Spleen (tissue), 11 donors: ENCODE results near the gene NKX1-1. TPM values are rescaled to one million over a fixed set of nuclear protein-coding genes. Genes with fewer than 3 reads are reported as not detected.
A peak's percentile ranks its signal among the peaks of the same experiment; 100 is the strongest.

ENCODE experiments used
- DNase-seq: peaks from one replicate; pipeline ENCODE4 v3.0.0-alpha.2; 2020
- H3K27ac ChIP-seq, 8 donors: fragments of 200-600 bp; sonication (generic) in 7 of 8; 1 replicate in 4 of 8; 2 replicates in 4 of 8; pipeline versions ENCODE4 v1.5.0 to v1.8.0; 2016 to 2021; ENCODE audit warnings: inconsistent platforms in 4 of 8, mild to moderate bottlenecking in 4 of 8, moderate library complexity in 1 of 8
- H3K27me3 ChIP-seq, 7 donors: fragments of 200-600 bp; sonication (generic) in 6 of 7; replicated peaks in 1 of 7; 1 replicate in 4 of 7; 2 replicates in 3 of 7; pipeline versions ENCODE4 v1.5.0 to v1.8.0; 2016 to 2021; ENCODE audit warnings: inconsistent platforms in 3 of 7, mild to moderate bottlenecking in 1 of 7
- H3K36me3 ChIP-seq, 6 donors: fragments of 200-600 bp; sonication (generic) in 5 of 6; 1 replicate in 4 of 6; 2 replicates in 2 of 6; pipeline versions ENCODE4 v1.5.0 to v1.8.0; 2016 to 2021; ENCODE audit warnings: inconsistent platforms in 2 of 6
- H3K4me1 ChIP-seq, 6 donors: fragments of 200-600 bp; sonication (generic) in 5 of 6; 1 replicate in 3 of 6; 2 replicates in 3 of 6; pipeline versions ENCODE4 v1.5.0 to v1.8.0; 2016 to 2021; ENCODE audit warnings: inconsistent platforms in 3 of 6
- H3K4me3 ChIP-seq, 8 donors: fragments of 200-600 bp; sonication (generic) in 7 of 8; 1 replicate in 4 of 8; 2 replicates in 4 of 8; pipeline versions ENCODE4 v1.5.0 to v1.8.0; 2016 to 2021; ENCODE audit warnings: inconsistent platforms in 4 of 8, mild to moderate bottlenecking in 4 of 8, moderate library complexity in 2 of 8
- H3K9me3 ChIP-seq, 8 donors: fragments of 200-600 bp; sonication (generic) in 7 of 8; 1 replicate in 4 of 8; 2 replicates in 4 of 8; pipeline versions ENCODE4 v1.5.0 to v1.8.0; 2016 to 2021; ENCODE audit warnings: inconsistent platforms in 4 of 8
- POLR2A ChIP-seq, 3 donors: fragments of 450-650 bp; IDR thresholded peaks; one replicate each; pipeline ENCODE4 v1.5.1; 2017; ENCODE audit warnings: antibody characterized with exemption in 3 of 3, mild to moderate bottlenecking in 1 of 3
- POLR2AphosphoS5 ChIP-seq, 3 donors: sonication (generic); formaldehyde crosslinking; IDR thresholded peaks; one replicate each; pipeline ENCODE4 v1.5.1; 2017; ENCODE audit warnings: antibody characterized with exemption in 3 of 3
- WGBS, 5 donors: extraction: QIAGEN DNeasy Blood & Tissue Kit in 3 of 5; methylation state at CpG; one replicate each; pipeline versions ENCODE4 v1.1.5 to v1.1.7; 2013 to 2018; 5-methylcytosine and 5-hydroxymethylcytosine counted together
- intact Hi-C: fragments of 100-400 bp; cut with DNase I; formaldehyde crosslinking; loops from one replicate; pipeline ENCODE4 v1.15.0; 2023; ENCODE audit warnings: low total_unique reads
- polyA plus RNA-seq, 3 donors: library from polyadenylated mRNA; stranded (reverse); fragments of 200-250 nt; gene quantifications; one replicate each; pipeline ENCODE4 v1.2.1, GENCODE V29; 2013
- total RNA-seq, 7 donors: library from RNA; depleted of rRNA in 3 of 7; stranded (reverse); fragments of >200 nt in 3 of 7; fragmentation: NEBNext Ultra II Directional in 4 of 7; extraction: Animal tissue kit (Norgen Biotek cat#: 25700) in 4 of 7; gene quantifications; one replicate each; pipeline versions ENCODE4 v1.1.0 to v1.2.1, GENCODE V29; 2016 to 2021
- TF ChIP-seq, protein P1 (sequence below), 11 experiments: fragments of 200-600 bp in 7 of 11; fragments of 450-650 bp in 4 of 11; sonication (generic) in 4 of 11; IDR thresholded peaks in 8 of 11; conservative IDR thresholded peaks in 3 of 11; 1 replicate in 7 of 11; 2 replicates in 4 of 11; pipeline versions ENCODE4 v1.4.0 to v1.8.0; 2016 to 2021; ENCODE audit warnings: antibody characterized with exemption in 11 of 11, inconsistent platforms in 4 of 11, mild to moderate bottlenecking in 1 of 11
- donor health status: healthy with polysubstance abuse.
- donor health status: DM: no; HTN: no; CAD: no; lungs with moderate emphysema.
- donor health status: DM: no; HTN: no; CAD: no.
- donor health status: Bipolar disorder and iron deficiency.
- donor health status: healthy.
- donor health status: DM: no; HTN: no; CAD: no.
- donor health status: DM: yes; HTN: yes; CAD: no.

Gene NKX1-1
- total and polyA plus RNA-seq, 10 donors, result not detected

GRCh38 chr4:1416051-1416947, 10.1 kb upstream of the NKX1-1 start:
- DNase-seq, result peak; percentile 48
- Histone ChIP-seq H3K36me3 (no peaks in the 10 kb centered on the region), H3K27me3 (peaks cover 3 to 94% (median 52%) of the 10 kb centered on the region in 7 donors), H3K9me3 (peaks cover 0 to 5% (median 0%) of the 10 kb centered on the region in 8 donors), H3K27ac (no peak overlapping the region), H3K4me3 (no peak overlapping the region), H3K4me1 (peaks cover 0 to 5% (median 0%) of the 10 kb centered on the region in 6 donors)
- TF ChIP-seq, protein P1, sequence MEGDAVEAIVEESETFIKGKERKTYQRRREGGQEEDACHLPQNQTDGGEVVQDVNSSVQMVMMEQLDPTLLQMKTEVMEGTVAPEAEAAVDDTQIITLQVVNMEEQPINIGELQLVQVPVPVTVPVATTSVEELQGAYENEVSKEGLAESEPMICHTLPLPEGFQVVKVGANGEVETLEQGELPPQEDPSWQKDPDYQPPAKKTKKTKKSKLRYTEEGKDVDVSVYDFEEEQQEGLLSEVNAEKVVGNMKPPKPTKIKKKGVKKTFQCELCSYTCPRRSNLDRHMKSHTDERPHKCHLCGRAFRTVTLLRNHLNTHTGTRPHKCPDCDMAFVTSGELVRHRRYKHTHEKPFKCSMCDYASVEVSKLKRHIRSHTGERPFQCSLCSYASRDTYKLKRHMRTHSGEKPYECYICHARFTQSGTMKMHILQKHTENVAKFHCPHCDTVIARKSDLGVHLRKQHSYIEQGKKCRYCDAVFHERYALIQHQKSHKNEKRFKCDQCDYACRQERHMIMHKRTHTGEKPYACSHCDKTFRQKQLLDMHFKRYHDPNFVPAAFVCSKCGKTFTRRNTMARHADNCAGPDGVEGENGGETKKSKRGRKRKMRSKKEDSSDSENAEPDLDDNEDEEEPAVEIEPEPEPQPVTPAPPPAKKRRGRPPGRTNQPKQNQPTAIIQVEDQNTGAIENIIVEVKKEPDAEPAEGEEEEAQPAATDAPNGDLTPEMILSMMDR (IDR thresholded peaks at IDR 0.05 in 8 of 11, conservative IDR thresholded peaks at IDR 0.05 in 3 of 11), result no peak
- no peak for TF ChIP-seq POLR2AphosphoS5 (IDR thresholded peaks at IDR 0.05)
- TF ChIP-seq POLR2A (IDR thresholded peaks at IDR 0.05), result no peak
- WGBS, 5 donors, result 46 to 67% (median 64%) methylated on average over 20 to 27 of the region's 27 CpGs
- intact Hi-C loops, result no loop called here

DNA sequence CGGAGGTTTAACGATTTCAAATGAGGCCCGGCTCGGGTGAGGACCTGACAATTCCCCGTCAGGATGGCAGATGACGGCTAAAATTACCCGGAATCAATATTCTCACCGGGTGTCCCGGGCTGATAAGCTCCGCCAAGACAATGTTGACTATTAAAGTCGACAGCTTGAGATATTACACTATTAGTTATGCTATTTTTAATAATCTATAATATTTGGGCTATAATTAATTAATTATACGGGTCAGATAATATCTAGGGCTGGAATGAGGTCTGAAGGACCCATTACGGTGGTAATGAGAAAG, 9.4 kb upstream of the NKX1-1 start:
- peaks cover 0 to 5% (median 0%) of the 10 kb centered on the region in 8 donors for H3K9me3 ChIP-seq
- H3K36me3 ChIP-seq, result no peaks in the 10 kb centered on the region
- H3K4me3 ChIP-seq, result no peak overlapping the region
- DNase-seq, result no peak
- 62 to 77% (median 73%) methylated on average over 13 of the region's 13 CpGs for WGBS, 5 donors
- peaks cover 0 to 5% (median 0%) of the 10 kb centered on the region in 6 donors for H3K4me1 ChIP-seq
- intact Hi-C loops, result no loop called here
- TF ChIP-seq POLR2A (IDR thresholded peaks at IDR 0.05), result no peak
- TF ChIP-seq POLR2AphosphoS5 (IDR thresholded peaks at IDR 0.05), result no peak
- TF ChIP-seq, protein P1 (IDR thresholded peaks at IDR 0.05 in 8 of 11, conservative IDR thresholded peaks at IDR 0.05 in 3 of 11), result no peak
- peaks cover 3 to 96% (median 59%) of the 10 kb centered on the region in 7 donors for H3K27me3 ChIP-seq
- H3K27ac ChIP-seq, result no peak overlapping the region

GRCh38 chr4:1414831-1415680, 8.8 kb upstream of the NKX1-1 start:
- Histone ChIP-seq H3K36me3 (no peaks in the 10 kb centered on the region), H3K4me1 (peaks cover 0 to 5% (median 0%) of the 10 kb centered on the region in 6 donors), H3K4me3 (no peak overlapping the region), H3K9me3 (peaks cover 0 to 5% (median 0%) of the 10 kb centered on the region in 8 donors), H3K27me3 (peaks cover 3 to 98% (median 62%) of the 10 kb centered on the region in 7 donors), H3K27ac (no peak overlapping the region)
- intact Hi-C loops, result no loop called here
- 42 to 53% (median 44%) methylated on average over 30 to 74 of the region's 75 CpGs for WGBS, 5 donors
- no peak for TF ChIP-seq POLR2A (IDR thresholded peaks at IDR 0.05)
- TF ChIP-seq, protein P1 (IDR thresholded peaks at IDR 0.05 in 8 of 11, conservative IDR thresholded peaks at IDR 0.05 in 3 of 11), result no peak
- no peak for TF ChIP-seq POLR2AphosphoS5 (IDR thresholded peaks at IDR 0.05)
- peak; percentile 34 for DNase-seq
